ENCODE results near the gene SRGAP3.

Gene SRGAP3

GRCh38 chr3:9253327-9253726 lies 3.9 kb upstream of the SRGAP3 start:
- no peak for DNase-seq (ENCODE audit: low read depth, low spot score)

GRCh38 chr3:9251055-9251786 lies 1.8 kb upstream of the SRGAP3 start:
- DNase-seq (ENCODE audit: low read depth, low spot score) = no peak

- no peak for DNase-seq (ENCODE audit: low read depth, low spot score)
Measured at GRCh38 chr3:9250236-9250635, 790 bp upstream of the SRGAP3 start.

GRCh38 chr3:9248522-9249271 lies 749 bp downstream of the SRGAP3 start:
- DNase-seq (ENCODE audit: low read depth, low spot score) = no peak

- no peak for DNase-seq (ENCODE audit: low read depth, low spot score)
Measured at GRCh38 chr3:9247941-9248521, 1.4 kb downstream of the SRGAP3 start.

- DNase-seq (ENCODE audit: low read depth, low spot score) = no peak
Measured at GRCh38 chr3:9247361-9247940, 2.0 kb downstream of the SRGAP3 start.

- DNase-seq (ENCODE audit: low read depth, low spot score) = no peak
Measured at GRCh38 chr3:9246189-9246588, 3.3 kb downstream of the SRGAP3 start.

GRCh38 chr3:9244495-9245183 lies 4.8 kb downstream of the SRGAP3 start:
- no peak for DNase-seq (ENCODE audit: low read depth, low spot score)

- no peak for DNase-seq (ENCODE audit: low read depth, low spot score)
Measured at GRCh38 chr3:9241956-9242355, 7.5 kb downstream of the SRGAP3 start.

- no peak for DNase-seq (ENCODE audit: low read depth, low spot score)
Measured at GRCh38 chr3:9239680-9240079, 9.8 kb downstream of the SRGAP3 start.

GRCh38 chr3:9238721-9239295 lies 10.6 kb downstream of the SRGAP3 start:
- no peak for DNase-seq (ENCODE audit: low read depth, low spot score)

GRCh38 chr3:9238276-9238675 lies 11.2 kb downstream of the SRGAP3 start:
- DNase-seq (ENCODE audit: low read depth, low spot score) = no peak

GRCh38 chr3:9233814-9234600 lies 15.4 kb downstream of the SRGAP3 start:
- no peak for DNase-seq (ENCODE audit: low read depth, low spot score)

GRCh38 chr3:9233101-9233500 lies 16.3 kb downstream of the SRGAP3 start:
- no peak for DNase-seq (ENCODE audit: low read depth, low spot score)

- no peak for DNase-seq (ENCODE audit: low read depth, low spot score)
Measured at GRCh38 chr3:9231937-9232336, 17.5 kb downstream of the SRGAP3 start.

- DNase-seq (ENCODE audit: low read depth, low spot score) = no peak
Measured at GRCh38 chr3:9231471-9231870, 18.0 kb downstream of the SRGAP3 start.

- DNase-seq (ENCODE audit: low read depth, low spot score) = no peak
Measured at GRCh38 chr3:9231006-9231405, 18.4 kb downstream of the SRGAP3 start.

- DNase-seq (ENCODE audit: low read depth, low spot score) = no peak
Measured at GRCh38 chr3:9230596-9230995, 18.9 kb downstream of the SRGAP3 start.

- DNase-seq (ENCODE audit: low read depth, low spot score) = no peak
Measured at GRCh38 chr3:9229879-9230278, 19.6 kb downstream of the SRGAP3 start.

- DNase-seq (ENCODE audit: low read depth, low spot score) = no peak
Measured at GRCh38 chr3:9229325-9229724, 20.1 kb downstream of the SRGAP3 start.

- no peak for DNase-seq (ENCODE audit: low read depth, low spot score)
Measured at GRCh38 chr3:9226326-9226725, 23.1 kb downstream of the SRGAP3 start.

Data from activated naive CD8-positive, alpha-beta T cell treated with anti-CD3 and anti-CD28 coated beads, Interleukin-2, amount 50 U/mL, for 16 hours (primary cell).